ENCODE data around the gene DLG2. TPM values are rescaled to one million over a fixed set of nuclear protein-coding genes. Genes with fewer than 3 reads are reported as not detected.

The DLG2 gene
- total RNA-seq, 1 donor from 2014 or later = 14.4 TPM

DNA sequence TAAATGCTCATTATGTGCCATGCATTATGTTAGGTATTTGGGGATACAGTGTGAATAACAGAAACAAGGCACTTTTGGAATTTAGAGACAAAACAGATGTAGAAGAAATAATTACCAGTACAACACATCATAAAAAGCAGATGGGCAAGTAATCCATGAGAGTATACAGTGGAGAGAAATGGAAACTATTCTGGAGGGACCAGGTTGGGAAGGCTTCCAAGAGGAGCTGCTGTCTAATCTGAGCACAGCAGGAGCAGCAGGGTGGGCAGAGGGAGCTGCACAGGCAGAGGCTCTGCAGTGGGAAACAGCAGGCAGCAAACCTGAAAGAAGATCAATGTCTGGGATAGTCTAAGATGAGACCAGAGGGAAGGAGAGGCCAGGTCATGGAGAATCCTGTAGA is 2072.3 kb downstream of the DLG2 start:
- peak; percentile 64 for DNase-seq

DNA sequence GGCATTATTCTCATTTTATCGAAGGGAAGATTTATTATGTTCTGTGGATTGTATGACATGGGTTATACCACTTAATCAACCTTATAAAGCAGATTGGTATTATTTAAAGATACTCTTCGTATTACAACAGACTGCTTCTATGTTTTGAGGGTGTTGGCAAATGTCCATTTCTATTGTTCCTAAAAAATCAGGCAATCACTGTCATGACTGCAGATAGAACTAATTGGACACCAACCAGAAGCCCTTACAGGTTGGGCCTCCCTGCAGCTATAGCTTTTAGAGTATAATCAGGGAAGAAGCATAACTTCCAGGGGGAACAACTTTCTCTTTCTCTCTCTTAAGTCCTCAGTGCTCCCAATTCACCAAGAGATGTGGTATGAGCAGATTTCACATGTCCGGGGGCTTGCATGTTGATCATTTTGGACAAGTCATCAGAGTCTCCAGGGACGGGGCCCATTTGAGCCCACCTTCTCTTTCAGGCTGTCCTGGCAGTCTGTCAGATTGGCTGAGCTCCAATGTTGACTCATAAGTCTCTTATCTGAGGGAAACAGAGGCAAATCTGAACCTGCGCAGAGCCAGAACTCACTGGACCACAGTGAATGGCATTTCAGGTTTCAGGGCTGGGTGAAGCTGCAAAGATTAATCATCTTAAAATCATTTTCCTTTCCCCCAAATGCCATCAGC is 2077.0 kb downstream of the DLG2 start:
- DNase-seq = no peak

DNA sequence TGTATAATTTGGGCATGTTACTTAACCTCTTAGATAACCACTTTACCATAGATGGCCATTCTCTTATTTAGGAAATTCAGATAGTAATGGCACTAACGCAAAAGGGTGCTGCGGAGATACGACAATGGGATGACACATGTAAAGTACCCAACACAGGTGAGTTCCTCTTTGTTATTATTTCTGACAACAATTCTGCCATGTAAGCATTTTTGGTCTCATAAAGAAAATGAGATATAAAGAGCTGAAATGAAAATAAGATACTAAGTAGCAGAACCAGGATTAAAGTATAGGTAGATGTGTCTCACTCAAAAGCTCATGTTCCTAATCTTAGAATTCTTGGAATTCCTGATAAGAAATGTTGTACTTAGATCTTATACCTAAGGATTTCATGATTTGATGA is 2080.8 kb downstream of the DLG2 start:
- no peak for DNase-seq

DNA sequence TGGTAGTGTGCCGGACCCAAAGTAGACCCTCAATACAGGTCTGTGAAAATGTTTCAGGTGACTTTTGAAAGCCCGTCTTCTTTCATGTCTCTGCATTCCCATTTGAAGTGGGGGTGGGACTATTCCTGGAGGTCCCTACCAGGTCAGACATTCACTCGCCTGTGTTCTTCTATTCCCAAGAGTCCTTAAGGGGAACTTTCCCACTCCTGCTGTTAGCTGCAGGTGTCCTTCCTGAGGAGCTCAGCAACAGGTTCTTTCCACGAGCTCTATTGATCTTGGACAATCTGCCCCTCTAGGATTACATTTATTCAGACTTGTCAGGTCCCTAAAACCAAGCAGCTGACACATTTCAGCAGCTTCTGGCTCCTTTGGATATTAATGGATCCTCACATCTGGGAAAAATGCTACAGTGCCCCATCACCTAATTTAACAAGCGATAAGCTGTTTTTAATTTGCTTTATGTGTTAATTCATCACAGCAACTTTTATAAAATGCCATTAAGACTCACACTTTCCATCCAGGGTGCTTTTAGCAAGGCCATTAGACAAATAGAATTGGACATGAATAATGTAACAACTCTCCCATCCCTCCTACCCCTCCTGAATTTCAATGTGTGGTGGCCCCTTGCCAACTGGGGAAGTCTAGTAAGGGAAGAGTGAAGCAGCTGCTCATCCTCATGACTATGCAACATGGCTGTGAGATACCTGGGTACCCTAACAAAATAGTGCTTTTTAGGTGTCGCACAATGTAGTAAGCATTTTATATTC is 2081.5 kb downstream of the DLG2 start:
- DNase-seq = peak; percentile 56

DNA sequence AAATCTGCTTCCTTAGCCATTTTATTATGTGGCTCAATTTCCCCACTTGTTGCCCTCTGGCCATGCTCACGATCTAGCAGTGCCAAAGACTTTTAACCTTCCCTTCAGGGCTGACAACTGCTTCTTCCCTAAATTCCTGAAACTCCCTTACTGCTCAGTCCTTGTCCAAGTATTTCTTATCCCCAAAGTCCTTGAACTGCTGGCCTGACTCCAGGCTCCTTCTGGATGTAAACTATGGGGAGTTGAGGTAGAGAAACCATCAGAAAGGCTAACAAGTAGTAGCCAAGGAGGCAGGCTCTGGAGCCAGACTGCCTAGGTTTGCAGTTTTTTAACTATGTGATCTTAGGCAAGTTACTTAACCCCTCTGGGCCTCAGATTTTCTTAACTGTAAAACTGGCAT is 2082.3 kb downstream of the DLG2 start:
- DNase-seq = no peak

DNA sequence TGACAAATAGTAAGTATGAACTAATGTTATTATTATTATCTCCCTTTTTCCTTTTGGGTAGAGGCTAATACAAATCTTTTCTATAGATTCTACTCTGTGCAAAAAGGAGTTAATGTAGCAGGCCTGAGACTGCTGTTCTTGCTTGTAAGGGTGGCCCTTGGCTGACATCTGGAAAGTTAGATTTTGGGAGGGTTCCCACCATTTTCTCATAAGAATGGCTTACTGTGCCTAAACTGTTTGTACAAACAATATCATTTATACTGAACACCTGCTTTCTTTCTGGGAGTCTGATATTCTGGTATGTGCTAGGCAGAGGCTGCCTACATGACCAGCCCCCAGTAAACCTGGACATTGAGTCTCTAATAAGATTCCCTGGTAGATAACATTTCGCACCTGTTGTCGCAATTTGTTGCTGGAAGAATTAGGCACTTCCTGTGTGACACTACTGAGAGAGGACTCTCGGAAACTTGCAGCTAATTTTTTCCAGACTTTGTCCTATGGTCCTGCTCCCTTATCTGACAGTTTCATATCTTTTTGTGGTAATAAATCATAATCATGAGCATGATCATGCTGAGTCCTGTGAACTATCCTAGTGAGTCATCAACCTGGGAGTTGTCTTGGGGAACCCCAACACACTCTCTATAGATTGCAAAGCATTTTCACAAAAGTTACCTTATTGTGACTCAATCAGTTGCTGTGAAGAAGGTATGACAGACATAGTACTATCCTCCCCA is 2083.3 kb downstream of the DLG2 start:
- DNase-seq = peak; percentile 73

DNA sequence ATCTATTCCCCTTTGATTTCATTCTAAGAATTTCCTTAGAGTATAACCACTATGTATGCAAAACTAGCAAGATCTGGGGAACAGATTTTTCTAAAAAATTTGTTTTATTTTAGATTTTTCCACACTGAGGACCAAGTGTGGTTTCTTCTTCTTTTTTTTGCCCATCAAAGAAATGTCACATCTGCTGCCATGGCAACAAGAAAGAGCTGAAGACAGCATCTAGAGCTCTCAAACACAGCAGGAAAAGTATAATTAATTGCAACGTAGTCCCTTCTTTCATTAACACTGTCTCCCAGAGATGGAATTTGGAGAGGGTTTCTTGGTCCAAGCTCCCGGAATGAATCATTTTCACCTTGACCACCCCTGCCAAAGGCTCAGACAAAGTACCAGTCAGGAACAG is 2084.3 kb downstream of the DLG2 start:
- no peak for DNase-seq

DNA sequence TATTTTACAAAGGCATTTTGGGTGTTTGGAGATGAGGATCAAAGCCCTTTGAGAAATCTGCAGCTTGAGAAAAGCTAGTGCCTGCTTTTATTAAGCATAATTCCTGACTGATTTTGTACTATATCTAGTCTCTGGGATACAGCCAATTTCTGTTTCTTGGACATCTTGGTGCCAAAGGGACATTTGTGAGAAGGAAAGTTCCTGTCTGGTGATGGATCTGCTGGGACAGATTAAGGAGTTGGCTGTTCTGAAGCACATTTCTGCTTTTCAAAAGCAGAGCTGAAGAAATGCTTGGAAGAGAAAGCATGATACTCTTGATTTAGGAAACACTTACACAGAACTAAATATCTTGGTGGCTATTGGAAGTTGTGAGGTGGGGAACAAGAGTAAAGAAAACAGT is 2086.4 kb downstream of the DLG2 start:
- DNase-seq = peak; percentile 38

DNA sequence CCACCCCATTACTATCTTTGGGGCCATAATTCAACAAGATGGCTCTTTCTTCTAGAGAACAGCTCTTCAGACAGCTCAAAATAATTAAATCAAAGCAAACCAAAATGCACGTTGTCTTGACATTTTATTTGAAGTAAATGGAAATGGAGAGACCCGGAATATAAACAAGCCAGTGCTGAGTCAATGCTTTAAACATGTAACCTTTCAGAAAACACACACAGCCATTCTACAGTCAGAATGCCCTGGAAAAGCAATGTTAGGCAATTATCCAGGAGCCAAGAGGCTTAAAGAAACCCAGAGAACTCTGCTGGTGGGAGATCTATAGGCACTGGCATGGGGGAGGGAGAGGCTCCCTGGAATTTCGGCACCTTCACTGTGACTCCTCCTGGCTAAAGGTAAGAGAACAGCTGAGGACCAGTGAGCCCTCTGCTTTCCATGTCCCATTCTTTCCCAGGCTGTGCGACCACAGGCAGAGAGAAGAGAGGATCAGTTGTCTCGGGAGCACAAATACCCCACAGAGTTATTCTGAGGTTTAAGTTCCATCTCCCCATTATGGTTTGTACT is 2086.9 kb downstream of the DLG2 start:
- DNase-seq = no peak

DNA sequence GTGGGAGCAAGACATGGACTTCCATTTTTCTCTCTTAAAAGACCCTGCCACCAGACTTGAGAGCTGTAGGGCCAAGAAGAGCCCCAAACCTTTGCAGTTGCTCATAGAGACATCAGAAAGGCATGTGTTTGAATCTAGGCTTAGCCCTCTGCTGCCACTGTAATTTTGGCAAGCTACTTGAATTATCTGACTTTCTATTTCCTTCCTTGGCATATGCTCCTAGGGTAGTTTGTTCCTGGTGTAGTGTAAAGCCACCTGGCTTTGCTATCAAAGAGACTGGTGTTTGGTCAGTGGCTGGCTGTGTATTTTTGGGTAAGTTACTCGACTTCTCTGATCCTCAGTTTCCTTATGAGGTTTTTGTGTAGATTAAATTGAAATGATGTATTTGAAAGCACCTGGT is 2088.9 kb downstream of the DLG2 start:
- DNase-seq = no peak

DNA sequence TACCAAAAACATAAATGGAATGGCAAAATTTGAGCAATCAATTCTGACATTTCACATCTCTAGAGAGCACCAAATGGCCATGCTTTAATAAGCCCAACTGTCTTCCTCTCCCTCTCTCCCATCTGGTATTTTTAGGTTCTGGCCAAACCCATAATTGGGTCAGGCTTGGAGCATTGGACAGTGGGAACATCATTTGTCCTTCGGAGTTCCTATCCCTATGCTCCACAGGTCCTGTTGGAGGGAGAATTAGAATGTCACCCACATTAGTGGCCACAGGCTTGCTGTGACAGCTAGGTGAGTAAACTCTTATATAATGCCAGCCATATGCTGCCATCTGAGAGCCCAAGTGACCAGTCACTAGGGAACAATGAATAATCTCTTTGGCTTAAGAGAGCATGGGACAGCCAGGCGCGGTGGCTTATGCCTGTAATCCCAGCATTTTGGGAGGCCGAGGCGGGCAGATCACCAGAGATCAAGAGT is 2090.0 kb downstream of the DLG2 start:
- DNase-seq = no peak

DNA sequence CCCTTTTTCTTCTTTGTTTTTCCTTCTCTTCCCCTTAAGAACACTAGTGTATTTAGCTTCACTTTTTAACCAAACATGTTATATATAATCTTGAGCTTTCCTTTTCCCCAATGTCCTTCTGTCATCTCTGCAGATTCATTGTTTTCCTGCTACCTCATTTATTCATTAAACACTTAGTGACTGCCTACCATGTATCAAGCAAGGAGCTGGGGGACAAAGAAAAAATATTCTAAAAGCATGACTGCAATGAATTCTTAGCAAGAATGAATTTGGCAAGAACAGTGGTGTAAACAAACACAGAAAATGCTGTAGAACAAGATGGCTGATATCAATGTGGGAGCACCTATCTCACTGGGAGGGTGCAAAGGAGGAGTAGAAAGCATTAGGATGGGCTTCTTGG is 2094.0 kb downstream of the DLG2 start:
- DNase-seq = no peak

DNA sequence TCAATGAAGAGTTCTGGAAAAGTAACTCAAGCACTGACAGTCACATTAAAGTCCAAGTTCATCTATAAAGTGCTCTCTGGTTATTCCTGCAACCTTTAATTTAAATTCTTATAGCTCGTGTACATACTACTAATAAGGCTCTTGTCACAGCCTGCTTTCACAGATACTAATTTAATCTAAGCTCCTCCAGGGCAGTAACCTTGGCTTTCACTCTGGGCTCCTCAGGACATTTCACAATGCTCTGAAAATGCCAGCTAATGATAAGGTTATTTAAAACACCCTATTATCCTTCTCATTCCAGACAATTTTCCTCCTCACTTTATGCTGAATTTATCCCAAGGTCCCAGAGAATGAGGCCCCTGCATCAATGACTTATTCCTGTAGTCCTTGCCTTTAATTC is 2098.3 kb downstream of the DLG2 start:
- no peak for DNase-seq

DNA sequence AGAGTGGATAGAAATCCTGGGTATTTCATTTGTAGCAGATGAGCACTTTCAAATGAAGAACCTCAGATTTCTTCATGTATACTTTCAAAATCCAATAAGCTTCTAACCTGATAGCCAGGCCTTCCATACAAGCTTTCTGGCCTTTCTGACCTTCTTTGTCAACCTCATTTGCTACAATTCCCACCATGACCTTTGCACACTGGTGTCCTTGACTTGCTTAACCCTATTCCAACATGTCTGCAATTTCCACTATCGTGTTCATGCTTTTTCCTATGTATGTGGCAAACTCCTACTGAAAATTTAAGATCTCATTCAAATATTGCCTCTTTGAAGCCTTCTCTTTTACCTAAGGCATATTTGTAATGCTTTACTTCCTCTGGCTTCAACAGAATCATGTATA is 2098.9 kb downstream of the DLG2 start:
- no peak for DNase-seq

DNA sequence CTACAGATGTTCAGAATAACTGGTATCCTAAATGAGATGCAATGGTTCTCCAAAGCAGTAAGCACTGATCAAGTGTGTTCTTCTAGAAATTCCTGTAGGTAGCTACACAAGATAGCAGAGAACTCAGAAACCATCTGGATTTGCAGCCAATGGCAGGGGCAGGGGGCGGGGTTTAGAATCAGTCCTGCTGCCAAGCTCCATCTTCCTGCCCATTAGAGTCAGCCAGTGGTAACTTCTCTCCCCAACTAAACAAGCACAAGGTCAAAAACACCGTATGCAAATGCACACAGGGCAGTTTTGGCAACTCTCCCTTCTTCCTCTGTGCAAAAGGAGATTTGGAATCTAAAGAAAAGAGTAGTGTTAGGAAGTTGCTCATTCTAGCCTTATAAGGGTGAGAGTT is 2103.5 kb downstream of the DLG2 start:
- DNase-seq = no peak

DNA sequence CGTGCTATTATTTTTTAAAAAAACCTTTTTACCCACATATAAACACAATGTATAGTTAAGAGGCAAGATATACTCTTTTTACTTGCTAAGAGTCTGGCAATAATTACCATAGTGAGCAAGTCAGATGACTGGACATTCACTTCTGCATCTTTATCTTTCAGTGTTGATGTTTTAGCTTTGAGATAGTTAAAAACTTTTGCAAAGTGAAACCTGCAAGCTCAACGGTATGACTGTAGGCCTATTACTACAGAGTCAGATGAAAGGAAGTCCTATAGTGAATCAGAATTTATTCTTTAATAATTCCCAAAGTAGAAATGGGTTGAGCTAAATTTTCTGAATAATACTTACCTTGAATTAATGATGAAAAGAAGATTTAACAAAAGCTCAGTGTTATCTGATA is 2104.2 kb downstream of the DLG2 start:
- no peak for DNase-seq

DNA sequence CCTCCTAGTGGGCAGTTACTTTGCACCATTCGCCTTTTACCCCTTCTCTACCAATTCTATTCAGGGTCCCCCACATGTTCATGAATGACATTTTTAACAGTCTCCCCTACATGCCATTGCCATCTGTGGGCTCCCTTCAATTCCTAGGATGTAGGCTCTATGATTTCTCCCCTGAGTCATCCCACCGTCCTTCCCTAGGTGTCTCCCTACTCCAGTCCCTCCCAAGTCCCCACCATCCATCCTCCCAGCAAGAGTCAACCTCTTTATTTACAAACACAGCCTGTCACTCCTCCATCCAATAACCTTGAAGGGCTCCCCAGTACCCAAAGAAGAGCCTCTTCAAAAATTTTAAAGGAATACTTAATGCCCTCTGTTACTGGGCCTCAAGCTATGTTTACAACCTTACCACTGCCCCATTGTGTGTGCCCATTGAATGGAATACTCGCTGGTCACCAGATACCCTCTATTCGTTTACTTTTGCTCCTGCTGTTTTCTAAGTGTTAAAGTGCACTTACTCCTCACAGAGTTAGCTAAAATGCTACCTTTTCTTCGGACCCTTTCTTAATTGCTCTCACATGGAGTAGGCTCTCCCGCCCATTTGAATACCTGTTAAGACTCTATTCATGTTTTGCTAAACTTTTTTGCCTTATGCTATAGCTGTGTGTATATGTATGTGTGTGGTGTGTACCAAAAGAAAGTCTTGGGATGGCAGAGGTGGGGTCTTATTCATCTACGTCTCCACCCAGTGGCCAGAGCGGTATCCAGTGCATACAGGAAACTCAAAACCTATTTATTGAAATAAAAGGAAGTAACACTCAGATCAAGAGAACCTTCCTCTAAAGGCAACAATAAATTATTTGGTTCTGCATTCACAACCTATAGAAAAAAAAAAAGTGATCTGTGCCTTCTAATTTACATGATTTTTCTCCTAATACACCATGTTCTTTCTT is 2105.2 kb downstream of the DLG2 start:
- DNase-seq = no peak

DNA sequence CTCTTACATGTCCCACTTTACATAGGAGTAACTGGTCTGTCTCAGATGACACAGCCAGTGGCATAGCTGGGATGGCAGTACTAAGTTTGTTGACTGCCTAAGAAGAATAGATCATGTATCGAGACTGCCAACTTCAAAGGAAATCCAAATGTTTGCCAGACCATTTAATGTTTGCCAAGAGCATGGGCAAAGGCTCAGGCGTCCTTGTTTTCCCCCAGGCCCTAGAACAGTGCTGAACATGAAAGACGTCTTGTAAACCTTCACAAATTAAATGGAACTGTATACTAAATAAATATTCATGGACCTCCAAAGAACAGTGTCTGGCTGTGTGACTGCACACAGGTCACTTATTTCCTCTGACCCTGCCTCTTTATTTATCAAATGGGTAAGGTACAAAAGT is 2106.3 kb downstream of the DLG2 start:
- DNase-seq = no peak

DNA sequence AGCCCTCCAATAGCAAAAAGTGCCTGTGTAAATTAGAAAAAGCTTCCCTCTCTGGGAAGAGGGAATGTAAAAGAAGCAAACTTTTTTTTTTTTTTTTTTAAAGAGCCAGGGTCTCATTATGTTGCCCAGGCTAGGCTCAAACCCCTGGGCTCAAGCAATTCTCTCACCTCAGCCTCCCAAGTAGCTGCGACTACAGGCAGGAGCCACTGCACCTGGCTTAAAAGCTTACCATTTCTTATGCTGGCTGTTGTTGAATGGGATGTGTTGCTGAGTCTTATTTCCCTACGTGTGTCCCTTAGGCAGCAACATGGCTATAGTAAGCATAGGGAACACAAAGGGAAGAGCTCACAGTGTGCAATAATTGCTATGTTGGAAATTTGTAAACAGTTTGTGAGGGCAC is 2115.5 kb downstream of the DLG2 start:
- DNase-seq = no peak

DNA sequence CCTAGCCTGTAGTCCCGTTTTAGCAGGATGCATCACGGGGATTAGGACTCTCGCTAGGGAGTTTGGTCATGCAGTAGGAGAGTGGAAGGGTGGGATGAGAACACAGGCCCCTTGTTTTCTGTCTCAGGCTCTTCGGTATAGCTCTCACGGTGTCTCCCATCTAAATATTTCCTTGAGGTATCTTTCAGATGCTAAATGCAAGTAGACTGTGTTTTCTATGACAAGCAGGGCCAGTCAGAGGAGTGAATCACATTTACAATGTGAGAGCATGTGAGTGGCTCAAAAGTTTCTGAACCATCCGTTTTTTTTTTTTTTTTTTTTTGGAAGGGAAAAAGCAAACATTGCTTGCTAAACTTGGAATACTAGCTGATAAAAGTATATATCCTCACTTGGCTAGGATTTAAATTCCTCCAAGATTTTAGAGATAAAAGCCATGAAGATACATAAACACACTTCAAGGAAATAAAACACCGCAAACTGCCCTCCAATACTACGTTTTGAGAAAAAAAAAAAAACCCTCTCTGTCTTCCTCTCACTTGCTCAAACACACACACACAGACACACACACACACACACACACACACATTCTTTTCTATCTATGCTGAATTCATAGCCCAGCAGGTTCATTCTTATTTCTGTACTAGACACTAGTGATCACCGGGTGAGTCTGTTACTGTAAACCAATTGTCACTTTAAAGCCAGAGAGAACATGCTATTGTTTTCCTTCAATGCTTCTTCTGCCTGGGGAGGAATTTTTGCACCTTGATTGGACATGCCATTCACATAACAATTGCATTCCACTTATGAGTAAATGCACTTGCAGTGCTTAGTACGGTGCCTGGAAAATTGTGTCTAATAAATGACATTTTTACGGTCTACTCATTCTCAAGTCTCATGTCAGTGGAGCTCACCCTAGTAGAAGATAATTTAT is 2116.3 kb downstream of the DLG2 start:
- no peak for DNase-seq

DNA sequence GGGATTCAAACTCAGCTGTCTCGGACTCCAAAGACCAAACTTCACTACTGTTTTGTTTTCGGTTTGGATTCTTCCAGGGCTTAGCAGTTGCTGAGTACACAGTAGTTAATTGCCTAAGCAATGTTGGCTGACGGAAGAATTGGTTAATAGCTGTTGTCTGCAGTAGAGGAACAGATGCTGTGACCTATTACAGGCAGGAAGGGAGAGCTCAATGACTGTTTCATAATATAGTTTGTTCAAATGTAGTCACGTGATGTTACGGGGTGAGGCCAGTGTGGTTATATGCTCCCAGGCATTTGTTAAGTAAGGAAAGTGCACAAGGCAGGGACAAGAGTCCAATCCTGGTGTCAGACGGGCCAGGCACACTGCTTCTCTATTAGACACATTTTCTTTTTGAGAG is 2118.3 kb downstream of the DLG2 start:
- peak; percentile 4 for DNase-seq

All from tongue (tissue), 2 donors.